NCI-H2171 (cell line): ENCODE data around the gene ACO1.

ENCODE experiments used
- DNase-seq: peaks from one replicate; lab custom pipeline; 2025; lab: John Stamatoyannopoulos, UW

ACO1 gene

DNA sequence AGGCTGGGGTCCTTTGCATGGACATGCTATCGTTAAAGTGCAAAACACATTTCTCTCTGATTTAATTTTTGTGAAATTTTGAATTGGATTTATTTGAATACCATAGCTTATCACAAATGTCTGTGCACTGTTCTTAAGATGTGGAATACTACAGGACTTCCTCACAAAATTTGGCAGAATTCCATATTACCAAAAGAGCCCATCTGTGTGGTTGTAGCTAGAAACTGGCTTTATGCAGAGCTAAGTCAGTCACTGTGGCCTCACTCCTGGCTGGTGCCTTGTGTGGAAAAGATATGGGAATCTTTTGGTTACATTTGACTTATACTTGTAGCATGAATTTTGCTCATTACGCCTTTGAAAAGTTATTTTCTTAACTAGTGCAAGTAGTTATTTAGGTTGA lies 35.5 kb downstream of the ACO1 start:
- no peak for DNase-seq

DNA sequence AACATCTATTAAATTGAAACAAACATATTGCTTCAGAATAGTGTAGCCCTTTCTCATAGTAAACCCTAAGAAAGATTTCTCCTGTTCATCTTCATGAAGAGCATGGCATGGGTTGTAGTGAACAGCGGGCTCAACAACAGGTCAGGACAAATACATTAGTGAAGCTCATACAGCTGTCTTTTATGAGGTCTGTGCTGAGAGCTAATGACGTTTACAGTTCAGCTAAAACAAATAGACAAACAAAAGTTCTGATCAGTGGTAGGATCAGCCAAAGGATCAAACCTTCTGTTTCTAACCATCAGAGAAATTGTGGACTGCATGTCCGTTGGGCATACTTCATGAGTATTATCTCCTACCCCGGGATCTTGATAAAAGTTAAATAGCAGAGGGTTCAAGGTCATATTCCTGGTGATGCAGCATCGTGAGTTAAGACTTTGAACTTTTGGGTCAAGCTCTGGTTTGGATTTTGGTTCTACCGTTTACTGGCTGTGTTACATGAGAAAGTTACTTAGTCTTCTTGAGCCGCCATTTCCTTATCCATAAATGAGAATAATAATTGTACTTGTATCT lies 37.9 kb downstream of the ACO1 start:
- no peak for DNase-seq

DNA sequence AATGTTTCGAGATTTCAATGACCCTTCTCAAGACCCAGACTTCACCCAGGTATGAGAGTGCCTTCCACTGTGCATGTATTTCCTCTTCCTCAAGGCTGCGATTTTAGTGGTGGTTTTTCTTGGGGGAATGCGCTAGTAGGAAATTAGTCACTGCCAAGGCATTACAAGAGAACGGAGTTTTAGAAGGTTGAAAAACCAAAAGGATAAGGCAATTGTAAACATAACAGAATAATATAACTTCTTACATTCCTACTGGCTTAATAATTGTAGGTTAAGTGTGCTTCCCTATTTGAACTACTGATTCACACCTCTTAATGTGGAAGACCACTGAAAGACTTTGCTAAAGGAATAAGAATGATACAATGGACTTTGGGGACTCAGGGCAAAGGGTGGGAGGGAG lies 38.9 kb downstream of the ACO1 start:
- no peak for DNase-seq

DNA sequence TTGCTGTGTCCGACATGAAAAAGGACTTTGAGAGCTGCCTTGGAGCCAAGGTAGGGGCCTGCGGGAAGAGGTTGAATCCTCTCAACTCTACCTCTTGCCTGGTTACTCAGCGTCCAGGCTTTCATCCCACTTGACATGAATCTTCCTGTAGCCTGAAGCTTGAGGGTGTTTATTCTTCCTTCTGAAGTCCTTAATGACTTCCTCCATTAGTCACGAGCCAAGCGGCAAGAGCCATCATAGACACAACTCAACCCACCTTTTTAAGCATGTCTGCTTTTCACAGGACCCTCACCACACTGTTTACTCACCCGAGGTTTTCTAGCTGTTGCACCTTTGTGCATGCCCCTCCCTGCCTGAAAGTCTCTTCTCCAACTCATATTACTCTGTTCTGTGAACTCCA lies 40.2 kb downstream of the ACO1 start:
- no peak for DNase-seq

DNA sequence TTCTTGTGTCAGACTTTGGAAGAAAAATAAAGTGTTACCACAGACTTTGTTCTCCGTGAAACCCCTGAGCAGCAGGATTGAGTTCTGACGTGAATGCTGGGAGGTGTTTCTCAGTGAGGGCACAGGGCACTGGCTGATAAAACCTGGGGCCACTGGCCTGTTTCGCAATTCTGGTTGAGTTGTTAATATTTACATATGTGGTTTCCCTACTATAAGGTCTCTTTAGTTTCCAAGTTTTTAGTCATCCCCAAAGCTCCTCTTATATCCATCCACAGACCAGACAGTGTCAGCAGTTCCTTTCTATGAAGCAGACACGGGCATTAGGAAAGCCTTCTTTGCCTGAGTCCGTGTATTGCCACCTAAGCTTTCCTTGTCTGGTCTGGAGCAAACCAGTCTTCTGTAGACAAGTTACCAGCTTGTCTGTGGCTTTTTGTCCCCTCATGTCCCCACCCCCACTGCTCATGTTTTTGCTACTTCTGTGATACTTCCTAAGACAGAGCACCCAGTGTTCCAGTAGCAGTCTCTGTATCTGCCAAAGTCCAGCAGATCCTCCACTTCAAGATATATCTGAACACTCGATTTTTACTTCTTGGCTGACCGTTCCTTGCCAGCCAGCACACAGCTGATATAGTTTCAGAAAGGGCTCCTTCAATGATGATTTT lies 42.0 kb downstream of the ACO1 start:
- no peak for DNase-seq

DNA sequence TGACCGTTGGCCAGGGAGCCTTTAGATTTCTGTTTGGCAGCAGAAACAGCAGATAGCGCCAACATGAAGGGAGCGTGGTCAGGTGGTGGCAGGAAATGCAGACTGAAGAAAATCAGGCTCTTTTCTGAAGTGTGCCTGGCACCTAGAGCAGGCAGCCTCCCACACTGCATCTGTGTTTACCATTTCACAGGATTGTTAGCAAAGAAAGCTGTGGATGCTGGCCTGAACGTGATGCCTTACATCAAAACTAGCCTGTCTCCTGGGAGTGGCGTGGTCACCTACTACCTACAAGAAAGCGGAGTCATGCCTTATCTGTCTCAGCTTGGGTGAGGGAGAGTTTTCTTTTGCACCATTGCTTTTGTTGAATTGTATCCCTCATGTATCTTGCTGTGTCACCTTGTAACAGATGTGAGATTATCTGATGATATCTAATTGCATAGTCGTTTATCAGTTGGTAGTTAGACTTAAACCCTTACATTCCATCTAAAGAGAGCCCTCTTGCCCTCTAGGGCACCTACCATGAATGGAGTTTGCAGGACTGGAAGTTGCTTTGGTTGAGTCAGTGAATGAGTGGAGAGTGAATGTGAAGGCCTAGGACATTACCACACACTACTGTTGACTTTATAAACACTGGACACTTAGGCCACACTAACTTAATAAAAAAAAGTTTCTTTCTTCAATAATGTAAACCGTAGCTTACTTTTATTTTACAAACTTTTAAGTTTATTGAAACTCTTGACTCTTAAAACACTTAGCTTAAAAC lies 42.8 kb downstream of the ACO1 start:
- DNase-seq = no peak

DNA sequence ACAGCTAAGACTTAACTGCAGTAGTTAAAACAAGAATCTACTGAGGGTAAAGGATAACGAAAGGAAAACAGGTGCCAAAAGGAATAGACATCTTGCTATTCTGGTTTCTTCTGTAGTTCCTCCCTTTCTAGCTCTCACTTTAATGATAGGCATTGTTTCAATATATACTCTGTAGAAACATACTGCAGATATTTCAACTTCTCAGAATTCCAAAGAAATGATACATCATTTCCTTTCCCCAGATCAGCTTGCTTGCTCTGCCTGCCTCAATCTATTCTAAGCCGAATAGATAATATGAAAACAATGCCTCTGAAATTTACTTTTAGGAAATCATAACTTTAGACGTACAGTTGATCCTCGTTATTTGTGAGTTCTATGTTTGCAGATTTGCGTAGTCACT lies 46.3 kb downstream of the ACO1 start:
- no peak for DNase-seq

DNA sequence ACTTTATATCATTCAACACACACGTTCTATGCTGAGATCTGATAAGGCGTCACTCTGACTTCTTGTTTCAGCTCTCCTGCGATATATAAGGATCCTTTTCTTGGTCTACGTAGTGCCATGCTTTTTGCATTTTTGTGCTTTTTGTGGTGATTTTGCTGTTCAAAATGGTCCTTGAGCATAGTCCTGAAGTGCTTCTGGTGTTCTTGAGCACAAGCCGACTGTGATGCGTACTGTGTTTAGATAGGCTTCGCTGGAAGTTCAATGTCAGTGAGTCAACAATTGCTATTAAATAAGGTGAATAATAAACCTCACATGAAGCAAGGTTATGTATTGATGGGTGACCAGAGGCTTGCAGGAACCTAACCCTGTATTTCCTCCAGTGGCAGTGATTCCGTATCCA lies 46.8 kb downstream of the ACO1 start:
- DNase-seq = no peak

DNA sequence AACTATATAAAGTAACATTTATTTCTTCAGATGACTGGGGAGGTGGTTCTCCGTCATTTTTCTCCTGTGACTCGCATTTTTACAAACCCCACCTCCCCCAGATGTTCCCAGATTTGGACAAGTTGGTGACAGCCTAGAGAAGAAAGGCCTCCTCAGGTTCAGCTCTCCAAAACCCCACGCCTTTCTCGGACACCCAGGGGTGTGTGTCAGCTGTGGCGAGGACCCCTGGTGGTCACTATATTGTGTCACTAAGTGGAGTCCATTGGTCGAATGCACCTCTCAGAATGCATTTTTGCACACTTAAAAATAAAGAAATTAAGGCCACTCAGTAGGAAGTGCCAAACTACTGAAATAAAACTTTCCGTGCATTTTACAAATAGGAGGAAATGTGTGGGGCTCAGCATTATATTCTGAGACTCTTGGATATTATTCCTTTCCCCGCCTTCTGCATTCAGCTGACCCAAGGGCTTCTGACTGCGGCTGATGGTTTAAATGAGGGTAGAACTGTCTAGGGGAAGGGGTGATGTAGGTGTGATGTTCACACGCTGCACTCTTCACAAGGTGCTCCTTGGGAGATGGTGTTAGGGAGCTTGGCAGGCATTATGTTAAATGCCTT lies 47.6 kb downstream of the ACO1 start:
- no peak for DNase-seq

DNA sequence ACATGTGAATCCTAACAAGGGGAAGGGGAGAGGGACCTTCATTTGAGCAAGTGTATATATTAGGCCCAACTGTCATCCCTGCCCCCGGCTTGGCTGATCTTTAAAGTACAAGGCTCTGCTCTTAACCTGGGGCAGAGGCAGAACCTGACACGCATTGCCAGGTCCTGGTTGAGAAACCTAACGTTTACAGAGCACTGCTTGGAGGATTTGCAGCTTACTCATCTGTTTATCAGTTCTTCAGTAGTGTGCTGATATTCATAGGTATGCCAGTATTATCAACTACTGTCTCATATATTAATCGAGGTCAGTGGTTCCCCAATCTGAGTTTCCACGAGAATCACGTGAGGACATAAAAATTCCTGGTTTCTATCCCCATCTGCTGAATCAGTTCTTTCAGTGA lies 50.4 kb downstream of the ACO1 start:
- DNase-seq = no peak

DNA sequence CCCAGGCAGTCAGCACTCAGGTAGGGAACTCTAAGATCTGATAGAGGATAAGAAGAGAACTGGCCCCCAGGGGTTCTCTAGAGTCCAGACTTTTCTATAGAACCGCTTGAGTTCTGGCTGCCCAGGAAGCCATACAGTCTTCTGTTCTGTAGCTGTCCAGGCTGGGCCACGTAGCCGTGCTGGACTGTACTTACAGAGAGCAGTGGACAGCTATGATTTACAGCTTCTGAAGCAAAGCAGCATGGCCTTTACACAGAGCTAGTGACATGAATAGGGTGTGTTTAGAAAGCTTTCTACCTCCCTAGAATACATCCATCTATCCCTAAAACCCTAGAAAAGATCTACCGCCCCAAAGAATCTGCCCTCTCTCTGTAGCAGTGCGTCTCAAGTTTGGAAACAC lies 57.2 kb downstream of the ACO1 start:
- DNase-seq = no peak

DNA sequence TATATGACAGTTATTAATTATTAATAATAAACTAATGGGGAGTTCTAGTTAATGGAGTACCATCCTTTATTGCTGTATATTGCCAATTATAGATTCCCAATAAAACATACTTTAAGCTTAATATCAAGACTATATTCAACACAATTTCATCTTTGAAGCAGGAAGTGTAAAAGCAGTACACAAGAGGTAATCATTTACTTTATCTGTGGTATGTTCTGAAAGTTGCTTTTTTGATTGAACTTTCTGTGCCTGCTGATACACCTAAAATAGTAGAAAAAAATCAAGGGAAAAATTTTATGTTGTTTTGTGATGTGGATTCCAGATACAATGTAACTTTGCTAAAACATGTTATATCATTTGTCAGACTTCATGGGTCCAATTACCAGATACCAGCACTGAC lies 58.0 kb downstream of the ACO1 start:
- no peak for DNase-seq

DNA sequence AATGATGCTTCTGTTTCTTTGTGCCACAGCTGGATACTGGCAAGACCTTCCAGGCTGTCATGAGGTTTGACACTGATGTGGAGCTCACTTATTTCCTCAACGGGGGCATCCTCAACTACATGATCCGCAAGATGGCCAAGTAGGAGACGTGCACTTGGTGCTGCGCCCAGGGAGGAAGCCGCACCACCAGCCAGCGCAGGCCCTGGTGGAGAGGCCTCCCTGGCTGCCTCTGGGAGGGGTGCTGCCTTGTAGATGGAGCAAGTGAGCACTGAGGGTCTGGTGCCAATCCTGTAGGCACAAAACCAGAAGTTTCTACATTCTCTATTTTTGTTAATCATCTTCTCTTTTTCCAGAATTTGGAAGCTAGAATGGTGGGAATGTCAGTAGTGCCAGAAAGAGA lies 65.5 kb downstream of the ACO1 start:
- DNase-seq = no peak

DNA sequence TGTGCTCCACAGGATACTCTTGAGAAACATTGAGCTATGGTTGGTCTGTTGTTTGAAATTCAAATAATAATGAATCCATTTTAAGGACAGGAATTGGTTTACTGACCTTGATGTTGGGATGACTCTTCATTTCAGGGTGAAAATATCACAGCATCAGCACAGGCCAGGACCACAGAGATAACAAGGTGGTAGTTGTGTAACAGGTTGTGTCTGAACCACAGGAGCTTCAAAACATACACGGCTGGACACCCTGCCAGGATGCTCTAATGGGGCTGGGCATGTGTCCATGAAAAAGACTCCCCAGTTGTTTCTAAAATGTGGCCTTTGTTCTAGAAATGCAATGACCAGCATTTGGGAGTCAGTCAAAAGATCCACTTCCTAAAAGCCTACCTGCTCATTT lies 69.8 kb downstream of the ACO1 start:
- DNase-seq = no peak

DNA sequence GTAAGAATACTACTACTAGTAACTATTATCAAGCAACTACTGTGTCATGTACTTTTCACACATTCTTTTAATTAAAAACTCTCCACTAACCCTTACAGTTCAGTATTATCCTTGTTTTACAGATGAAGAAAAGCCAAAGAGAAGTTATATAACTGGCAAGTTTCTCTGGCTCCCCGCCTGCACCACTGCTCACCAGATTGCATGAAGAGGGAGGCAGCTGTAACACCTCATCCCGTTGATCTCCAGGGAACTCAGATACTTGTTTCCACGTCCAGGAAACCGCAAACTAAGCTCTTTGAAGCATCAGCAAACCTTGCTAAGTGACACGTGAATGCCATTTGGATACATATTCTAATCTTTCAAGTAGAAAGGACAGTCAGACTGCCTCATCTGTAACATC lies 71.3 kb downstream of the ACO1 start:
- no peak for DNase-seq

DNA sequence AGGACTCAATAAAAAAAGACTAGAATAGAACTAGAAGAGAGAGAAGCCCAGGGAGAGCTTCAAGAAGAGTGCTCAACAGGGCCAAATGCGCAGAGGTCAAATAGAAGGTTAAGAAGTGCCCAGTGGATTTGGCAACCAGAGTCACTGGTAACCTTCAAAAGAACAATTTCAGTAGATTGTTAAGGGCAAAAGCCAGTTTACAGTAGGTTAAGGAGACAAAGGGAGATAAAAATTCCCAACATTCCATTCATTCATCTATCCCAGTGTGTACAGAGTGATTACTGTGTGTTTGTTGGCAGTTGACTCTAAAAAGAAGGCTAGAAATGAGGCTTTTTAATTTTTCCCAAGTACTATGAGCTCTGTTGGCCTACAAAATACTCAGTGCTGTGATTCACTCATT lies 72.1 kb downstream of the ACO1 start:
- DNase-seq = no peak

DNA sequence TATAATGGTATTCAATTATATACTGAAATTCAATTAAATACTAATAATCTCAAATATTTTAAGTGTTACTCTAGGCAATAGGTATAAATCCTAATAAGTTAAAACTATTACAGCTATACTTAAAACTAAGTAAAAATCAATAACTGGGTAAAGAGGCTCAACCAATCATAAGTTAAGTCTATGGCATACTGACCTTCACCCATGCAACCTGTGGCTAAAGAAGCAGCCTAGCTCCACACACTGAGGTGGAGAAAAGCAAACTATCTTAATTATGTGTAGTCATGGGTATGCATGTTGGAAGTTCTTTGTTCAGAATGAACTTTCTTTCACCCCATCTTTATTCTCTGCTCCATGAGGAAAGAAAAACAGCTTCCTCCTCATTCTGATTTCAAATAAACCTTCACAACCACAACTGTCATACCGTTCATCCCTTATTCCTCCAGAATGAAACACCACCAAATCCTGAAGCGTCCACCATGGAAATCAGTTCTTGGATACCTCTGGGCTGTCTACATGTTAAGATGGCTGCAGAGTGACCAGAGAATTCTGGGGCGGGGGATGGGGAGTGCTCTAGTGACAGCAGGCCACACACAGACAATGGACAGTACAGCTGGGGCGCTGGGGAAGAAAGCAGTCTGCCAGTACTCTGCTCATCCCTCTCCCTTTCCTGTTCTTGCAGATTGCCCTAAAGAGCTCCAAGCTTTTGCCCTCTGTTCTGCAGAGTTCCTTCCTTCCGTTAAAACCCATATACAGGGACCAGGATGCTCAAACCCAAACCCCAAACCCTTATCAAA lies 79.3 kb downstream of the ACO1 start:
- DNase-seq = no peak

DNA sequence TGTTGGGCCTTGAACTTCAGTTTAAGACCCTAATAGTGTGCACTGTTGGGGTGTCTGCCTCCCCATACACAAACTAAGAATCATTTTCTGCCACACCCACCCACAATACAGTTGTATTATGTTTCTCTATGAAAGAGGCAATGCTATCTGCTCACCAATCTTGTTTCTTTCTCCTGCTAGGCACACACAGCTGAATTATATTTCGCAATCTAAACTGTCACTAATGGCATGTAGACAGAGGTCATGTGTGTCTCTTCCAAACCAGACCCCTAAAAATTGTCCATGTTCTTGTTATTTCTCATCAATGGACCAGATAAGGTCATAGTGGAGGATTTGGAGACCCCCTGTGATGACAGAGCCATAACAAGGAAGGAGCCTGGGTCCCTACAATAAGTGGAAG lies 84.3 kb downstream of the ACO1 start:
- no peak for DNase-seq

DNA sequence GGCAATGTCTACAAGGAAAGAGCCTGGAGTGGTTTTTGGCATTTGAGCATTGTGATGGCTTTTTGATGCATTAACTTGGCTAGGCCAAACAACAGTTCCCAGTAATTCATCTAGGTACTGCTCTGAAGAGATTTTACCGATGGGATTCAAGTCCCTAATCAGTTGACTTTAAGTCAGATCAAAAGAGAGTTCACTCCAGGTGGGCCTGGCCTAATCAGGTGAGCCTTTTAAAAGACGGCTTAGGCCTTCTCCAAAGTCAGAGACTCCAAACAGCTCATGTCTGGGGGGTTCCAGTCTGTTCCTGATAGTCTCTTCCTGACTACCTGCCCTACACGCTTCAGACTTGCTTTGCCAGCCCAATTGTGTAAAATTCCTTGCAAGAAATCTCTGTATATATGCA lies 87.9 kb downstream of the ACO1 start:
- no peak for DNase-seq

DNA sequence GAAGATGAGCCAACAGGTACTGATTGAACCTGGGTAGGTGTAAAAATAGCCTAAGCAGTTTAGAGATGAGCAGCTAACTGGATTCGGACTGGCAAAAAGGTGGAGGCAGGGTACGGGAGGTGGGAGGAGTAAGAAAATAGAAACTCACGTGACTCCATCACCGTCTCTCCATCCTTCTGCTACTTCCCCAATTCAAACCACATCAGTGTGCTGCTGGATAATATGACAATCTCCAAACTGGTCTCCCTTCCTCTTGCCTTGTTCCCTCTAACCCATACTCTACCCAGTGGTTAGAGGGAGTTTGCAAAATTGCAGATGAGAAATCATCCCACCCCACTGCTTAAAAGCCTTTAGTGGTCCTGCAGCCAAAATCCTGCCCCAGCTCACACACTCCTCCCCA lies 98.9 kb downstream of the ACO1 start:
- DNase-seq = no peak

DNA sequence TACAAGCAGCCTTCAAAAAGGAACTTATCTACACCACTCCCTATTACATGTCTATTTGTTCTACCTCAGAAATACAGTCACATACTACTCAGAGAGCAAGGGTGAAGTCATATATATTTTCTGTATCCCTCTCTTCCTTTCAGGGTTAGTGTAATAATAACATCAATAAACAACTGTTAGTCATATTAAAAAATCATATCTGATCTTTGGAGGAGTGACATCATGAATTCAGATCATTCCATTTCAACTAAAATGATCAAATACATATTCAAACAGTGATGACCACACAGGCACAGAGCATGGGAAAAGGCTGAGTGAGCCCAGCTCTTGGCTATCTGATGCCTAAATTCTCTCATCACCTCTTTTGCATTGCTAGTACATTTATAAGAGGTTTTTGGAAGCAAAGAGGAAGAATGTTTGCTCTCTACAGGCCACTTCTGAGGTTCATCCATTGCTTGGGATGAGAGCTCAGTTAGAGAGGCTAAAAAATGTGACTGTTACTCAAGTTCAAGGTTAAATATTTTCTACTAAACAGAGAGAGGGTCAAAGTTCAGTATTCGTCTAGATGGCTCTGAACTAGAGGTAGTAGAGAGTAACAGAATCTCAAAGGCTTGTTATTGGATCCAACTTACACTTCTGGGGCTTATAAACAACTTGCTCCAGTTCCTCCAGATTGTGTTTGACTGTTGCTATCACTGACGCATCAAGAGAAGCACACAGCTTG lies 102.6 kb downstream of the ACO1 start:
- DNase-seq = no peak

DNA sequence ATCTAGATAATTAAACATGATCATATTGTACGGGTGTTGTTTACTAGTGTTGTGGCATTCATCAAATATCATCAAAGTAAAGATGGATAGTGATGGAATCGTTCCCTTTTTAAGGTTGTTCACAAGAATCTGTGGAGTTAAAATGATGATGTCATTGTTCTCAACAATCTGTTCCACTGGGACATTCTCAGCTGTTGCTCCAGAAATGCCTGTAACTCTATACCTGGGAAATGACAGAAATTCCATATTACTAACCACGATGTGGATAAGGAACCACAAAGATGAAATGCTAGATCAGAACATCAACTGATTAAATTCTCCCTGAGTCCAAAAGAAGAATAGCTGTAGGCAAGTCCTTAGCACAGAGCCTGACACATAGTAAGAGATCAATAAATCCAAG lies 103.5 kb downstream of the ACO1 start:
- DNase-seq = no peak
